Measurements from ENCODE around the gene PLEKHB1.
"Not testable (repeated sequence)": the region's sequence is repeated elsewhere in the genome, so short reads cannot be mapped to it uniquely, and the experiment has no call there.

The PLEKHB1 gene

DNA sequence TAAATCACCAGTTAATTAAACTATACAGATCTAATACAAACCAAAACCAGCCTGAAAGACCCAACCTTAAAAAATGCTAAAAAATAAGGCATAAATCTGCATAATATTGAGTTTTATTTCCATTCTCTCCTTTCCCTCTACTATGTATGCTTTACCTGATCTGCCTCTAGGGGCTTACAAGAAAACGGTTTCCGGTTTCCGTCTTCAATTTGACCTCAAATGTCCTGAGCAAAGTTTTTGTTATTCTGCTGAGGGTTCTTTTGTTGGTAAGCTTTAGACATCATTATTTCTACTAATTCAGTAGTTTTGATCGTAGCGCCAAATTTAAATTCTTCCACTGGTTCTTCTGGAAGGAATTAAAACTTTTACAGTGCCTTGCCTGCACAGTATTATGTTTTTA lies 30.2 kb downstream of the PLEKHB1 start:
- DNase-seq (ENCODE audit: low read depth in 2 of 2), result not testable (repeated sequence)

DNA sequence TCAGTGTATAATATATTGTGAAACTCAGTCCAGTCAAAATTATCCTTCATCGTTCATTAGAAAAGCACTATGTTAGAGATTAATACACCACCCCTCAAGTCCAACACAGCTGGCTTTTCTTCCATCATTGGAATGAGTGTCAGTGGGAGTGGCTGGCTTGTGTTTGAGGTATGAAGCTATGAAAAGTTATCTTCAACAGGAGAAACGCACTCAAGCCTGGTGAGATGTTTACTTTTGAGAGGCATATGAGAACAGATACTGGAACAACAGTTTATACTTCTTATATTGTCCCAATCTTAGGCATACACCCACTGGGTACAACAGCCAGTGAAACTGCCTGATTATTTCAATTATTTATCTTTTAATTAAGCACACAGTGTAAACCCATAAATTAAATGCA lies 34.3 kb downstream of the PLEKHB1 start:
- DNase-seq (ENCODE audit: low read depth in 2 of 2), result no peak

DNA sequence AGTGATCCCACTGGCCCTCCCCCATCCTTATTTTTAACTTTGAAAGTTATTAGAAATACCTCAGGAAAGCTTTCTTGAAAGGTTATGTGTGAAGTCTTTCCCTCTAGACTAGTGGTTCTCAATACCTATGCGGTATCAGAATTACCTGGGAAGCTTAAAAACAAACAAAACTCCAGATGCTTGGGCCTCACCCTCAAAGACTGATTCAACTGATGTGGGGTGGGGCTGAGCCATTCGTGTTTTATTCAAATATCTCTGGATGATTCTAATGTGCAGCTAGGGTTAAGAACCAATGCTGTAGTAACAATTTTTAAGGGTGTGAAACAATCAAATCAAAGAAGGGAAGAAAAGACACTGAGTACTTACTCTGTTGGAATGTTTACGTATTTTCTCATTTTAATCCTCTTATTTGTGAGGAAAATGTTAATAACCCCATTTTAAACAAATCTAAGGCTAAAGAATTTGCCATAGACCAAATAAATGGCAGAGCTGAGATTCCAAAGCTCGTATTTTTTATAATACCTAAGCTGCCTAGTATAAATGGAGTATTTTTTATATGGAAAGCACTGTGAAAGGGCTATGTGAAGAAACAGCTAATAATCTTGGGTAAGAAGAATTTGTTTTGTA lies 47.6 kb downstream of the PLEKHB1 start:
- DNase-seq (ENCODE audit: low read depth in 2 of 2), result no peak

DNA sequence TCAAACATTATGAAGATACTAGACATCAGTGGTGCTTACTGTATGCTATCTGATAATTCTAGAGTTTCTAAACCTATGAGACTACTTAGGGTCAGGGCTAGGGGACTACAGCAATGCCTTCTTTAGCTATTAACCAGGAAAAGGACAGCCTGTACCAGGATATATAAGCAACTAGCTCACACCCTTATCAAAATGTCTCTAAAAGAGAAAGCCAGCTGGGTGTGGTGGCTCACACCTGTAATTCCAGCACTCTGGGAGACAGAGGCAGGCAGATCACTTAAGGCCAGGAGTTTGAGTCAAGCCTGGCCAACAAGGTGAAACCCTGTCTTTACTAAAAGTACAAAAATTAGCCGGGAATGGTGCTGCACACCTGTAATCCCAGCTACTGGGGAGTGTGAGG lies 58.7 kb downstream of the PLEKHB1 start:
- DNase-seq (ENCODE audit: low read depth in 2 of 2), result no peak

DNA sequence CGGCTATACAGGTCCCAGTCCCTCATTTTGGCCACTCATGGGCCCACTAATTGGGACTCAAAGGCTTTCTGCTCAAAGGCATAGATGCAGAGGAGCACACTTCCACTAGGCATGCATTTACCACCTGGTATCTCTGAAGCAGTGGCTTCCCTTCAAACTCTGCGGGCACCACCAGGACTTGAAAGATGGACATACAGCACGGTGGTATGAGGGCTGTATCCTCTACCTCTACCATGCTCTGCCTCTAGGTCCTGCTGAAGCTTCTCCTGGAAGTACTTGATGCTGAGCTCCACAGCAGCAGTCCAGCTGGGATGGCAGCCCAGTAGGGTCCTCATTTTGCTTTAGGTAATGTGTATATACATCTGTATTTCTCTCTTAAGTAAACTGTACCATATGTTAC lies 64.6 kb downstream of the PLEKHB1 start:
- DNase-seq (ENCODE audit: low read depth in 2 of 2), result no peak
